Activated CD4-positive, alpha-beta T cell treated with anti-CD3 and anti-CD28 coated beads for 48 hours (primary cell): Measurements from ENCODE around the gene CISH.

ENCODE experiments used
- DNase-seq: peaks from one replicate; pipeline ENCODE4 v3.0.0-alpha.2; 2020

CISH gene

DNA sequence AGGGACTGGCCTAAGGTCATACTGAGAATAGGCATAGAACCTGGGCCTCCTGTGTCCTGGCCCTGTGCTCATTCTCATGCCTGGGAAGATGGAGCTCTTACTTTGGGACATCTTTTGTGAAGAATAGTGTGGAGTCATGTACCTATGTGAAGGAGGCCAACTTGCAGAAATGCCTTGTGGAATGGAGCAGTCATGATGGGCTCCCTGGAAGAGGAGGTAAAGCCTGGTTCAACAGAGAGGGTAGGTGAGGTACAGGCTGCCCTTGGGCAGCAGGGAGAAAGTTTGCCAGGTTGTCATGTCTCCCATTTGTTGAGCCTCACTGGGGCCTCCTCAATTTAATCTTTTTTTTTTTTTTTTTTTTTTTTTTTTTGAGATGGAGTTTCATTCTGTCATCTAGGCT, 23.5 kb upstream of the CISH start:
- no peak for DNase-seq

DNA sequence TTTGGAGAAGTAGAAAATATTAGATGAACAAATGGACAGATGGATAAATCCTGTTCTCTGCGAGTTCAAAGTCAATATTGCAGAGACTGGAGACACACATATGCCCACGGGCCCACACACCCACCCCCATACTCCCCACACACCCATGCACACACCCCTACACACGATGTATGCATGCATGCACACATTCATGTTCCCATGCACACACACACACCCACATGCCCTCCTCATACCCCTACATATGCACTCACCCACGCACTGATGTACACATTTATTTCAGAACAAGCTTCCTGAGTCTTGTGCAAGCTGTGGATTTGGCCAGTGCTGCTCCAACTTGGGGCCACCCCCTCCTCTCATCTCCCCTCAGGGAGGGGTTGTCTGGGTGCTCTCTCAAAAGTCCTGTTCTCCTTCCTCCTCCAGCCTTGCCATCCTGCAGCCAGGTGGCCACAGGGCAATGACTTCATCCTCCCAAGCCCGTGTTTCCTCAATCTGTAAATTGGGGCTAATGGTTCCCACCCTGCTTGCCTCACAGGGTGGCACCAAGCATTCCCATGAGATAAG, 21.7 kb upstream of the CISH start:
- no peak for DNase-seq

DNA sequence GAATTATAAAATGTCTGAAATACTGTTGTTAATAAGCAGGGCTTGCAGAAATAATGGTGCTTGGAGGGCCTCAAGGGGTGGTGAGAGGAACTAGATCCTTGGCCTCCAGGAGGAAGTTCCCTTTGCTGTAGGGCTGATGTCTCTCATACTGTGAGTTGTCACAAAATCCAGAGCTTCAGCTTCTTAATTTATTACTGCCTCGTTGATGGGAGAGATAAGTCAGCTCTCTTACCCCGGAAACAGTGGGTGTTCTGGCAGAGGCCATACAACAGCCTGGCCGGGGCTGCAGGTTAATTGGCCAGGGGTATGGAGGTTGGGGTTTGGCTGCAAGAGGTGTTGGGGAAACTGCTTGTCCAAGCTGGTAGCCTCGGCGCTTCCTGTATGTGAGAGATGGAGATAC, 20.9 kb upstream of the CISH start:
- no peak for DNase-seq

DNA sequence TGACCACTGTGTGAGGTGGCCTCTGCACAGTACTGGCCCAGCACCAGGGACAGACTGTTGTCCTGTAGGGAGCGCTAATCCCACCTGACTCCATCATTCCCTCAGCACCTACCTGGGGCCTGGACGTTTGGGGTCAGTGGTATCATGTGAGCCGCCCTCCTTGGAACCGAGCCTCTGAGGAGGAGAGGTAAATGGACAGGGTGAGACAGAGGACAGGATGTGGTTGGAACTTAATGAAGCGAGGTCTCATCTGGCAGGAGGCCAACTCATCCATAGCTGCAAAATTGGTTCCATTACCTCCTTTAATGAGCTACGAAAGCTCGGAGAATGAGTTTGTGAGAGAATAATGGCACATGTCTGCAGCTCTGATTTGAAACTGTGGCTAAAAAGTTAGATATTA, 19.3 kb upstream of the CISH start:
- no peak for DNase-seq

DNA sequence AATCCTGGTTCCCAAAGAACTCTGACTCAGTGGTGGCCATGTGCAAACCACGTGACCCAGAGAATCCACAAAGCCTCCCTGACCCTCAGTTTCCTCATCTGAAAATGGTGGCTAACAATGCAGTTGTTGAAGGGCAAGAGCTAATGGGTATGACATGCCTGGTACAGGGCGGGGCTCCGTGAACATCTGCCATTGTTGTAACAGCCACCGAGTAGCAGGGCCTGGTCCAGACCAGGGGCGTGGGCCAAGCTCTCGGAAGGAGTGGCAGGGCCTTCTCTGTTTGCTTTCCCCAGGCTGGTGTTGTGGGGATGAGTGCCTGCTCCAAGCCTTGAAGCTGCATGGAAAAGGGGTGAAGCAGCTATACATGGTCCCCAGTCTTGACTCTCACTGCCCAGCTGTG, 18.8 kb upstream of the CISH start:
- no peak for DNase-seq

GRCh38 chr3:50628601-50629000, 17.0 kb upstream of the CISH start:
- no peak for DNase-seq

DNA sequence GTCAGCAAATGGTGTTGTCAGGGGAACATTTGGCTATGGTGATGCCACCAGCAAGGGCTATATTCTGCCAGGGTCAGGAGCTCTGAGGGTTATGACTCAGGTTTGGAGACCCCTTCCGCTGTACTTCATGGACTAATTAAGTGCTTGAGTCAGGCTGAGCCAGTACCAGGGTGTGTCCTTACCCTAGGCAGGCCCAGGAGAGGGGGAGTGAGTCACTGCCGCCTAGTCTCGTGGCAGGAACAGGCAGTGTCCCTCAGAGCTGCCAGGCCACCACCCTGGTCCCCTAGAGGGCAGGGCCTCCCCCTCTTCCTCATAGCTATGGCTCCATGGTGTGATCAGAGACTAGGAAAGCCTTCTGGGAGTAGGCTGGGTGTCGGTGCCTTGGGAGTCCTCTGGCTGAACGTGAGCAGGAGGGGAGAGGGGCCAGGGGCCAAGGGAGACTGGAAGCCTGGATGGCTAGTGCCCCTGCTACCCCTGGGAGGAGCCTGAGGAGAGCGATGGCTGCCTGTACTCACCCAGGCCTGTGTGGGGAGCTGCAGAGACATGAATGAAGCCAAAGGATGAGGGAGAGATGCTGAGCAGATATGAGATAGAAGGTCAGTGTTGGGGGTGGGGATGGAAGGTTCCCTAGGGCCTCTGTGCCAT, 16.0 kb upstream of the CISH start:
- DNase-seq = peak; percentile 54

GRCh38 chr3:50626401-50626800, 14.8 kb upstream of the CISH start:
- no peak for DNase-seq

- no peak for DNase-seq
These were observed 13.9 kb upstream of the CISH start for GRCh38 chr3:50625231-50626182.

- no peak for DNase-seq
These were observed 13.1 kb upstream of the CISH start for GRCh38 chr3:50624634-50625033.

GRCh38 chr3:50623840-50624474, 12.4 kb upstream of the CISH start:
- DNase-seq = peak; percentile 75

DNA sequence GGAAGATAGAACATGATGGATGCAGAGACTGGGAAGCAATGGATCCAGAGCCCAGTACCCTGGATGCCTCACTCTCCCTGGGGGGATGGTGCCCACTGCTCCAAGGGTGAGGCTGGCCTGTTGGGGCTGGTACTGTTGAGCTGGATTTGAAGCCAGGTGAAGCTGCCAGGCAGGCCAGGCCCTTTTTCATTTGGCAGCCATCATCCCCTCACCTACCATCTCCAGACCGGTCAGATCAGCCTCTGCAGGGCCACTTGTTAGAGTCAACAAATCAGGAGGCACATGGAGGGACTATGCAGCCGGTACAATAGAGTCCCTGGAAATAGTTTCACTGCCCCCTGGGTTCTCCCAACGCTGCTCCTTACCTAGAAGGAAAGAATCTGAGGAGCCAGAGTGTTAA, 11.3 kb upstream of the CISH start:
- no peak for DNase-seq

DNA sequence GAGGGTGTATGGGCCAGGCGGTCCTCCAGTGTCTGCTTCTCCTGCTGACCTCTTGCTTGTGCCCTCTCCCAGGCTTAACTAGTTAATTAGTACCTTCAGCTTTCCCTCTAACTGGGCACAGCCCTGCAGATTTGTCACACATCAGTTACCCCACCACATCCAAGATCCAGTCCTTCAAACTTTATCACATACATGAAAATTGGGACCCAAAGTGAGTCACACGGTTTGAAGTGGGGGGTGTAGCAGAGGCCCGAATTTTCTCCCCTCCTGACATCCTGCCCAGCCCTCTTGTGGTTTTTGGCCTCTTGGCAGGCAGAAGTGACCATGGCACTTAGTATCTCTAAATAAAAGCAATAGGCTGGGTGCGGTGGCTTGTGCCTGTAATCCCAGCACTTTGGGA, 9.2 kb upstream of the CISH start:
- no peak for DNase-seq

- DNase-seq = no peak
These were observed 8.8 kb upstream of the CISH start for GRCh38 chr3:50620420-50620819.

GRCh38 chr3:50617911-50618481, 6.4 kb upstream of the CISH start:
- DNase-seq = peak; percentile 55

- peak; percentile 47 for DNase-seq
These were observed 5.7 kb upstream of the CISH start, which contains the start of gene MAPKAPK3 for GRCh38 chr3:50617096-50617791. Gene MAPKAPK3, plus strand, starts transcription at chr3:50617151. Its CDS starts 415 bp downstream, at chr3:50617566.

DNA sequence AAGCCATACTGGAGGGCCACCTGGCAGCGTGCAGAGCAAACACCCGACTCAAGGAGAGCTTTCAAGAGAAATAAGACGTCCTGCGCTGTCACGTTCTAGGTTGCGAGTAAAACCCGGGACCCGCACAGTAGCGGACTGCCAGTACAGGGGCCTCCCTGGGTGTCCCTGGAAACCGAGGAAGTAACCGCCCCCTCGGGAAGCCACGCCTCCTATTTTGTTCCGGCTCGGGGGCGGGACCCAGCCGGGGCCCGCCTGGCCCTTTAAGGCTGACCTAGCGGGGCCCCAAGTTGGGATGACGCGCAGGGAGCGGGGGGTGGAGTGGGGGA, 5.2 kb upstream of the CISH start:
- peak; percentile 97 for DNase-seq

DNA sequence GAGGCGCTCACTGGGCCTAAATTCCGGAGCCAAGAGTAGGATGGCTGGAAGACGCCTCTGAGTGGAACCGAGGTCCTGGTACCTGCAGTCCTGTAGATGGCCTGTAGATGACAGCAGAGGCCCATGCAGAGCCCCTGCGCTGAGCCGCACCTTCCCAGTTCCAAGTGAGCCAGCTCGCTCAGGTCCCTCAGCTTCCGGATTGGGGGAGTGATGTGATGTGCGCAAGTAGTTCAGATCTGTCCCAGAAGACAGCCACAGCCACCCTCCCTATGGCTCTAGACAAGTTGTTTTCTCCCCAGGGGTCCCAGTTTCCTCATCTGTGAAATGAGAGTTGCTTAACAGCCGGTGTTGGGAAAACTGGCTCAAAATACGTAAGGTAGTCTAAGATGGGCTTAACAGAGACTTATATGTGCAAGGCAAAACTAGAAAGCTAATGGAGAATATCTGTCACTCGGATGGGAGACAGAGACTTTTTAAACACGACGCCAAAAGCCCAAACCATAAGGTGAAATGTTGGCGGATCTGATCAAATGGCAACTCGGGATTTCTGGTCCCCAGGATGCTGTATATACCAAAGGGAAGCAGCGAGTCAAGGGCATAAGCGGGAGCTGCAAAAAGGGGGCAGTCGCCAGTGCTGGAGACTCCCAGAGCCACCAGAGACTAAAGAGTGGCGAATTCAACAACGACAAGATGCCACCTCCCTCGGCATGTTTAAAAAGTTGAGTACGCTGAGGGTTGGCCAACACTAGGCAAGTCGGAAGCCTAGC, 4.6 kb upstream of the CISH start:
- DNase-seq = peak; percentile 90

- DNase-seq = no peak
These were observed 3.6 kb upstream of the CISH start for GRCh38 chr3:50615190-50615589.

GRCh38 chr3:50612970-50613846, 1.6 kb upstream of the CISH start:
- no peak for DNase-seq
